Activated T-cell treated with anti-CD3 and anti-CD28 coated beads for 48 hours (primary cell): ENCODE results near the gene ARHGEF3.
"Not testable (repeated sequence)": the region's sequence is repeated elsewhere in the genome, so short reads cannot be mapped to it uniquely, and the experiment has no call there.

ENCODE experiments used
- DNase-seq: peaks from one replicate; pipeline ENCODE4 v3.0.0-alpha.2; 2020; ENCODE audit warnings: low read depth

The ARHGEF3 gene

GRCh38 chr3:56724676-56725075, 77.1 kb downstream of the ARHGEF3 start:
- DNase-seq: no peak

GRCh38 chr3:56720849-56721248, 80.9 kb downstream of the ARHGEF3 start:
- DNase-seq: no peak

- not testable (repeated sequence) for DNase-seq
These were observed 82.9 kb downstream of the ARHGEF3 start for GRCh38 chr3:56718809-56719208.

- DNase-seq: no peak
These were observed 90.4 kb downstream of the ARHGEF3 start for GRCh38 chr3:56711344-56711743.

- not testable (repeated sequence) for DNase-seq
These were observed 94.3 kb downstream of the ARHGEF3 start for GRCh38 chr3:56707412-56707811.

- no peak for DNase-seq
These were observed 95.1 kb downstream of the ARHGEF3 start for GRCh38 chr3:56706629-56707028.

- no peak for DNase-seq
These were observed 97.0 kb downstream of the ARHGEF3 start for GRCh38 chr3:56704706-56705105.

GRCh38 chr3:56702490-56703315, 99.0 kb downstream of the ARHGEF3 start:
- no peak for DNase-seq

- no peak for DNase-seq
These were observed 101.6 kb downstream of the ARHGEF3 start for GRCh38 chr3:56700151-56700550.

GRCh38 chr3:56694867-56695683, 106.7 kb downstream of the ARHGEF3 start:
- no peak for DNase-seq

GRCh38 chr3:56693750-56694149, 108.0 kb downstream of the ARHGEF3 start:
- no peak for DNase-seq

- peak; percentile 4 for DNase-seq
These were observed 109.0 kb downstream of the ARHGEF3 start for GRCh38 chr3:56692520-56693433.

GRCh38 chr3:56692001-56692365, 109.8 kb downstream of the ARHGEF3 start:
- DNase-seq: not testable (repeated sequence)

- no peak for DNase-seq
These were observed 110.4 kb downstream of the ARHGEF3 start for GRCh38 chr3:56691165-56692000.

GRCh38 chr3:56689303-56689702, 112.4 kb downstream of the ARHGEF3 start:
- no peak for DNase-seq

- no peak for DNase-seq
These were observed 113.6 kb downstream of the ARHGEF3 start for GRCh38 chr3:56688191-56688590.

- DNase-seq: no peak
These were observed 117.7 kb downstream of the ARHGEF3 start for GRCh38 chr3:56684029-56684428.

- peak; percentile 86 for DNase-seq
These were observed 118.5 kb downstream of the ARHGEF3 start, which contains the start of gene TASOR for GRCh38 chr3:56683122-56683817. Gene TASOR (minus strand): TSS chr3:56683265. CDS start chr3:56683006, 259 bp downstream.

GRCh38 chr3:56682462-56683121, 119.2 kb downstream of the ARHGEF3 start:
- DNase-seq: peak; percentile 72

- DNase-seq: no peak
These were observed 119.7 kb downstream of the ARHGEF3 start for GRCh38 chr3:56681984-56682461.
